K562 (cell line): ENCODE results near the gene STOM. TPM values are rescaled to one million over a fixed set of nuclear protein-coding genes. Genes with fewer than 3 reads are reported as not detected.

Source experiments
- BRD9 ChIP-seq: fragments of 450-650 bp; IDR thresholded peaks from 2 replicates; pipeline ENCODE4 v1.6.1; 2018; ENCODE audit warnings: low read depth; ENCODE audit not compliant: partially characterized antibody
- EP400 ChIP-seq: fragments of 450-650 bp; IDR thresholded peaks from 2 replicates; pipeline ENCODE4 v1.6.1; 2017; ENCODE audit warnings: antibody characterized with exemption, mild to moderate bottlenecking, moderate library complexity
- MEIS2 ChIP-seq: fragments of 450-650 bp; IDR thresholded peaks from 2 replicates; pipeline ENCODE4 v1.6.1; 2014; ENCODE audit warnings: mild to moderate bottlenecking; ENCODE audit not compliant: partially characterized antibody
- PHF20 ChIP-seq: fragments of 450-650 bp; IDR thresholded peaks from 2 replicates; pipeline ENCODE4 v1.6.1; 2018; ENCODE audit not compliant: partially characterized antibody
- RBBP5 ChIP-seq: fragments of 200-600 bp; sonication (generic); IDR thresholded peaks from 2 replicates; pipeline ENCODE4 v1.6.1; 2012; ENCODE audit warnings: borderline replicate concordance, mild to moderate bottlenecking, low read length, control low read depth, inconsistent platforms; ENCODE audit not compliant: insufficient read depth, poor library complexity, severe bottlenecking
- RBM25 ChIP-seq: fragments of 200-400 bp; formaldehyde crosslinking; IDR thresholded peaks from 2 replicates; pipeline ENCODE4 v1.6.1; 2018; ENCODE audit warnings: low read length, low read depth, moderate library complexity; ENCODE audit not compliant: severe bottlenecking
- REST ChIP-seq, 2 experiments: fragments of 450-650 bp; formaldehyde crosslinking in 1 of 2; IDR thresholded peaks; 2 replicates each; pipeline versions ENCODE4 v1.4.0 to v1.6.1; 2014 to 2020; ENCODE audit warnings: mild to moderate bottlenecking in 2 of 2, borderline replicate concordance in 1 of 2, low read depth in 1 of 2
- polyA plus RNA-seq, 8 experiments: library from polyadenylated mRNA; depleted of rRNA in 4 of 8; stranded (reverse) in 5 of 8; unstranded in 3 of 8; fragments of >200 nt; fragmentation: Nextera tagmentation in 2 of 8; fragmentation: Illumina TruSeq in 1 of 8; extraction: Ambion mirVana in 2 of 8; extraction: Trizol in 1 of 8; gene quantifications; 2 replicates each; pipeline versions ENCODE4 v1.2.1 to v1.2.3, GENCODE V29; 2011 to 2014; ENCODE audit warnings: inconsistent platforms in 1 of 8, missing spikeins in 1 of 8
- total RNA-seq, 7 experiments: library from RNA; depleted of rRNA in 6 of 7; stranded (reverse); fragments of >200 nt in 6 of 7; fragmentation: Illumina TruSeq in 2 of 7; extraction: Trizol in 2 of 7; gene quantifications; 2 replicates each; pipeline versions ENCODE4 v1.2.1 to v1.2.3, GENCODE V29; 2011 to 2021; ENCODE audit warnings: low replicate concordance in 1 of 7
- TF ChIP-seq, protein P1 (sequence below), 2 experiments: fragments of 450-650 bp; IDR thresholded peaks; 2 replicates each; pipeline ENCODE4 v1.6.1; 2016; ENCODE audit warnings: mild to moderate bottlenecking in 2 of 2, borderline replicate concordance in 1 of 2, low read depth in 1 of 2, moderate library complexity in 1 of 2

The STOM gene
- total and polyA plus RNA-seq, 9 of the 15 experiments (the other 6 are each of a cell fraction or from before 2014, with no cell fraction given): 23.2 to 140 (median 43.9) TPM

DNA sequence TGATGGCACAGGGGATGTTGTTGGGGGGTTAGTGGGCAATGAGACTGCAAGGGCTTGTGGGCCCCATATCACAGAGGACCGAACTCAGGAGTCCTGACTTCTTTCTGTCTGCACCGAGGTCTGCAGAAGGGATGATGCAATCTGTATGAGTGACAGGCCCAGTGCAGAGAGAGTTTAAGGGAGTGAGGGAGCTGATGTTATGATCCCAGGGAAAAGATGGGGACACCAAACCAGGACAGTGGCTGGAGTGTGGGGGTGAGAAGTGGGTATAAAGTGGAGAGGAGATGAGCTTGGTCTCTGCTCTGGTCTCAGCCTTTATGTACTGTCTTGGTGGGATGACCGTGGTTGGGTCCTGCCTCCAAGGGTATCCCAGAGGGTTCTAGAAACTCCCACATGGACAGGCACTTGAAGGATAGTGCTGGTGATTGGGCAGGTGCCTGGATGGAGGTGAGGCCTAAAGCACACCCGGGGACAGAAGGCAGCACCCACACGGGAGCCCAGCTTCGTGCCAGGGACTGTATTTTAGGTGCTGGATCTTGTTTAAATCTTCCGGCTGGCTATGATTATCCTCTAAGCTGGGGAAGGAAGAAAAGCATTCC, 80.2 kb downstream of the STOM start (continued):
- TF ChIP-seq RBBP5 (peak; percentile 35), REST (IDR thresholded peaks at IDR 0.05; ENCODE audit: borderline replicate concordance) (no peak), REST (CRISPR knock-in tag; IDR thresholded peaks at IDR 0.05; ENCODE audit: low read depth) (0 out of 2 replicates have a peak, but pooled peaks have one; percentile 20), EP400 (peak; percentile 63; the same call in 1 of the 2 replicates), RBM25 (peak; percentile 46), BRD9 (peak; percentile 14), PHF20 (no peak), MEIS2 (peak; percentile 63)
- TF ChIP-seq, protein P1, sequence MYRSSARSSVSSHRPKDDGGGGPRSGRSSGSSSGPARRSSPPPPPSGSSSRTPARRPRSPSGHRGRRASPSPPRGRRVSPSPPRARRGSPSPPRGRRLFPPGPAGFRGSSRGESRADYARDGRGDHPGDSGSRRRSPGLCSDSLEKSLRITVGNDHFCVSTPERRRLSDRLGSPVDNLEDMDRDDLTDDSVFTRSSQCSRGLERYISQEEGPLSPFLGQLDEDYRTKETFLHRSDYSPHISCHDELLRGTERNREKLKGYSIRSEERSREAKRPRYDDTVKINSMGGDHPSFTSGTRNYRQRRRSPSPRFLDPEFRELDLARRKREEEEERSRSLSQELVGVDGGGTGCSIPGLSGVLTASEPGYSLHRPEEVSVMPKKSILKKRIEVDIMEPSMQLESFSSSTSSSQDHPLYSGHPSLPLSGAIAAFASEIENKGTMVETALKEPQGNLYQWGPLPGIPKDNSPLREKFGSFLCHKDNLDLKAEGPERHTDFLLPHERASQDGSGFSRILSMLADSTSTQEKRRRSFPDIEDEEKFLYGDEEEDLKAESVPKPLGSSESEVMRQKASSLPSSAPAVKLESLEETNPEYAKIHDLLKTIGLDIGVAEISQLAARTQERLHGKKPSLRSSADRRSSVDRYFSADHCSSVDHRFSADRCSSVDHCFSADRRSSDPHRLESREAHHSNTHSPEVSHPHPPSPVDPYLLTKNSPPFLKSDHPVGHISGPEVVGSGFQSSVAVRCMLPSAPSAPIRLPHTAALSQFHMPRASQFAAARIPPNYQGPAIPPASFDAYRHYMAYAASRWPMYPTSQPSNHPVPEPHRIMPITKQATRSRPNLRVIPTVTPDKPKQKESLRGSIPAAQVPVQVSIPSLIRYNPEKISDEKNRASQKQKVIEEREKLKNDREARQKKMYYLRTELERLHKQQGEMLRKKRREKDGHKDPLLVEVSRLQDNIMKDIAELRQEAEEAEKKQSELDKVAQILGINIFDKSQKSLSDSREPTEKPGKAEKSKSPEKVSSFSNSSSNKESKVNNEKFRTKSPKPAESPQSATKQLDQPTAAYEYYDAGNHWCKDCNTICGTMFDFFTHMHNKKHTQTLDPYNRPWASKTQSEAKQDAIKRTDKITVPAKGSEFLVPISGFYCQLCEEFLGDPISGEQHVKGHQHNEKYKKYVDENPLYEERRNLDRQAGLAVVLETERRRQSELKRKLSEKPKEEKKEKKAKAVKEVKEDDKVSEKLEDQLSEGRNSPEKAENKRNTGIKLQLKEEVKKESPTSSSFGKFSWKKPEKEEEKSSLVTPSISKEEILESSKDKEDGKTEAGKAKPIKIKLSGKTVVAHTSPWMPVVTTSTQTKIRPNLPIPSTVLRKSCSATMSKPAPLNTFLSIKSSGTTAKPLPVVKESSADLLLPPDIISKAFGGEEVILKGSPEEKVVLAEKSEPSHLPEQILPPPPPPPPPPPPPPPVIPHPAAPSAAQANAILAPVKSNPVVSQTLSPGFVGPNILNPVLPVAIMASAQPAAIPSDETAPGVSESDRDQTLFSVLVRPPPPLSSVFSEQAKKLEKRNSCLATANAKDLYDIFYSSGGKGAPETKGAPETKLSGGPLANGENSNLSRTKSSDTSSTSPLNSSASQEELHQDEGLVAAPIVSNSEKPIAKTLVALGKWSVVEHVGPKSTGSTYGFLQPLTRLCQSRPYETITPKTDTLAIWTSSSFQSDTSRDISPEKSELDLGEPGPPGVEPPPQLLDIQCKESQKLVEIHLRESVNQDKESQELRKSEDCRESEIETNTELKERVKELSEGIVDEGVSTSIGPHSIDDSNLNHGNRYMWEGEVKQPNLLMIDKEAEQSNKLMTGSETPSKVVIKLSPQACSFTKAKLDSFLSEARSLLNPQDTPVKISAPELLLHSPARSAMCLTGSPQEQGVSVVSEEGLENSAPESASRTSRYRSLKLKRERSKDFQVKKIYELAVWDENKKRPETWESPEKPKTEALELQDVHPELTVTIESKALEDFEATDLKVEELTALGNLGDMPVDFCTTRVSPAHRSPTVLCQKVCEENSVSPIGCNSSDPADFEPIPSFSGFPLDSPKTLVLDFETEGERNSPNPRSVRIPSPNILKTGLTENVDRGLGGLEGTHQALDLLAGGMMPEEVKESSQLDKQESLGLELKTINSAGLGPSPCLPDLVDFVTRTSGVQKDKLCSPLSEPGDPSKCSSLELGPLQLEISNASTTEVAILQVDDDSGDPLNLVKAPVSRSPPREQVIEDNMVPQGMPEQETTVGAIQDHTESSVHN (IDR thresholded peaks at IDR 0.05; ENCODE audit: borderline replicate concordance in 1 of 2, low read depth in 1 of 2): no peak
